DND-41 (cell line): ENCODE data around the gene C2orf80.
"Not testable (repeated sequence)": the region's sequence is repeated elsewhere in the genome, so short reads cannot be mapped to it uniquely, and the experiment has no call there.

Experiments used
- ATAC-seq: fragments of 200-7000 bp; cut with Tn5 transposase; 3 replicates; pipeline ENCODE4 v1.9.1; 2021; ENCODE audit warnings: low read depth; ENCODE audit not compliant: insufficient read depth
- DNase-seq: peaks from one replicate; pipeline ENCODE4 v3.0.0-alpha.2; 2020
- H2AFZ ChIP-seq: 2 replicates; pipeline ENCODE4 v1.6.0; 2012; ENCODE audit warnings: low read depth, low read length
- H3K27ac ChIP-seq: 2 replicates; pipeline ENCODE4 v1.5.1; 2012; ENCODE audit warnings: low read length, inconsistent platforms
- H3K27me3 ChIP-seq: fragments of 200-600 bp; sonication (generic); 2 replicates; pipeline ENCODE4 v1.6.0; 2012; ENCODE audit warnings: low read length, mild to moderate bottlenecking, inconsistent platforms; ENCODE audit not compliant: insufficient read depth, poor library complexity
- H3K36me3 ChIP-seq: 2 replicates; pipeline ENCODE4 v1.5.1; 2012; ENCODE audit warnings: low read length, inconsistent platforms; ENCODE audit not compliant: insufficient read depth
- H3K4me1 ChIP-seq: 2 replicates; pipeline ENCODE4 v1.5.1; 2012; ENCODE audit warnings: mild to moderate bottlenecking, low read length; ENCODE audit not compliant: insufficient read depth
- H3K4me2 ChIP-seq: 2 replicates; pipeline ENCODE4 v1.6.0; 2012; ENCODE audit warnings: mild to moderate bottlenecking, moderate library complexity, low read length, inconsistent platforms; ENCODE audit not compliant: insufficient read depth
- H3K4me3 ChIP-seq, 2 experiments: fragments of 200-600 bp in 1 of 2; shearing (Covaris generic) in 1 of 2; 2 replicates each; pipeline ENCODE4 v1.5.1; 2012 to 2016; ENCODE audit warnings: inconsistent platforms in 2 of 2, low read length in 2 of 2, mild to moderate bottlenecking in 2 of 2, low read depth in 1 of 2, moderate library complexity in 1 of 2
- H3K79me2 ChIP-seq: 2 replicates; pipeline ENCODE4 v1.6.0; 2012; ENCODE audit warnings: low read length, inconsistent platforms; ENCODE audit not compliant: insufficient read depth
- H3K9ac ChIP-seq: 2 replicates; pipeline ENCODE4 v1.6.0; 2012; ENCODE audit warnings: low read depth, mild to moderate bottlenecking, inconsistent platforms, low read length, moderate library complexity
- H3K9me3 ChIP-seq: 2 replicates; pipeline ENCODE4 v1.5.1; 2012; ENCODE audit warnings: low read length, moderate library complexity, mild to moderate bottlenecking, inconsistent platforms; ENCODE audit not compliant: insufficient read depth, severe bottlenecking
- H4K20me1 ChIP-seq: 2 replicates; pipeline ENCODE4 v1.6.0; 2012; ENCODE audit warnings: low read length; ENCODE audit not compliant: insufficient read depth
- EZH2 ChIP-seq: IDR thresholded peaks from 3 replicates; pipeline ENCODE4 v1.6.1; 2012; ENCODE audit warnings: borderline replicate concordance, low read depth, mild to moderate bottlenecking, moderate library complexity, low read length, inconsistent platforms; ENCODE audit not compliant: severe bottlenecking
- TF ChIP-seq, protein P1 (sequence below): IDR thresholded peaks from 2 replicates; pipeline ENCODE4 v1.5.1; 2012; ENCODE audit warnings: borderline replicate concordance, low read length, moderate library complexity, mild to moderate bottlenecking; ENCODE audit not compliant: poor library complexity, severe bottlenecking; ENCODE audit errors: extremely low read depth

Gene C2orf80

DNA sequence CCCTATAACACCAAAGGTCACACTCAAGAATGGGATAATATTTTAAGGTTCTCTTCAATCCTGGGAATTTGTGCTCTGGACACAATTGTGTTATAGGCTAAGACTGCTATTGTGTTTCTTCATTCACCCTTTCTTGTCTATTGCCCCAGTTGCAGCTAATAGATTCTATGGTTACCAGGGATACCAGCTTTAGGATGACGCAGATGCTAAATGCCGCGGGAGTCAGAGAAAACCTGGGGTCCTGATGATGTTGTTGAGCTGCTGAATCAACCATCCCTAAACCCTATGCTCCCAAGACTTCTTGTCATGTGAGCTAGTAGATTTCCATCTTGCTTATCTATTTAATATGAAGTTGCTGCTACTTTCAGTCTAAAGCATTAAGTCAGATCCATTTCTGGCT, 70.9 kb downstream of the C2orf80 start:
- Histone ChIP-seq H3K4me3 (no peak overlapping the region), H3K79me2 (no peaks in the 10 kb centered on the region), H3K27me3 (peaks cover 3% of the 10 kb centered on the region), H3K4me2 (no peak overlapping the region), H3K36me3 (no peaks in the 10 kb centered on the region), H2AFZ (no peak overlapping the region), H3K9ac (no peak overlapping the region), H3K27ac (no peak overlapping the region), H3K9me3 (no peaks in the 10 kb centered on the region), H3K4me1 (no peaks in the 10 kb centered on the region), H4K20me1 (no peaks in the 10 kb centered on the region)
- TF ChIP-seq EZH2: no peak
- TF ChIP-seq, protein P1, sequence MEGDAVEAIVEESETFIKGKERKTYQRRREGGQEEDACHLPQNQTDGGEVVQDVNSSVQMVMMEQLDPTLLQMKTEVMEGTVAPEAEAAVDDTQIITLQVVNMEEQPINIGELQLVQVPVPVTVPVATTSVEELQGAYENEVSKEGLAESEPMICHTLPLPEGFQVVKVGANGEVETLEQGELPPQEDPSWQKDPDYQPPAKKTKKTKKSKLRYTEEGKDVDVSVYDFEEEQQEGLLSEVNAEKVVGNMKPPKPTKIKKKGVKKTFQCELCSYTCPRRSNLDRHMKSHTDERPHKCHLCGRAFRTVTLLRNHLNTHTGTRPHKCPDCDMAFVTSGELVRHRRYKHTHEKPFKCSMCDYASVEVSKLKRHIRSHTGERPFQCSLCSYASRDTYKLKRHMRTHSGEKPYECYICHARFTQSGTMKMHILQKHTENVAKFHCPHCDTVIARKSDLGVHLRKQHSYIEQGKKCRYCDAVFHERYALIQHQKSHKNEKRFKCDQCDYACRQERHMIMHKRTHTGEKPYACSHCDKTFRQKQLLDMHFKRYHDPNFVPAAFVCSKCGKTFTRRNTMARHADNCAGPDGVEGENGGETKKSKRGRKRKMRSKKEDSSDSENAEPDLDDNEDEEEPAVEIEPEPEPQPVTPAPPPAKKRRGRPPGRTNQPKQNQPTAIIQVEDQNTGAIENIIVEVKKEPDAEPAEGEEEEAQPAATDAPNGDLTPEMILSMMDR: no peak
- no peak for DNase-seq
- ATAC-seq: no peak

DNA sequence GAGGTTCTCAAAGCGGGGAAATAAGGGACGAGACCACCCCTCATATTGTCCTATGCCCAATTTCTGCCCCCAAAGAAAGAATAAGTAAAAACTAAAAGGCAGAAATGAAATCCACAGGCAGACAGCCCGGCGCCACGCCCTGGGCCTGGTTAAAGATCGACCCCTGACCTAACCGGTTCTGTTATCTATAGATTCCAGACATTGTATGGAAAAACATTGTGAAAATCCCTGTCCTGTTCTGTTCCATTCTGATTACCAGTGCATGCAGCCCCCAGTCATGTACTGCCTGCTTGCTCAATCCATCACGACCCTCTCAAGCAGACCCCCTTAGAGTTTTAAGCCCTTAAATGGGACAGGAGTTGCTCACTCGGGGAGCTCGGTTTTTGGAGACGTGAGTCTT, 72.4 kb downstream of the C2orf80 start:
- H3K27me3 ChIP-seq, H3K4me2 ChIP-seq, H3K36me3 ChIP-seq, H3K9ac ChIP-seq, DNase-seq, H4K20me1 ChIP-seq, ATAC-seq, H3K4me3 ChIP-seq, H3K4me1 ChIP-seq, H3K9me3 ChIP-seq, H3K27ac ChIP-seq, H2AFZ ChIP-seq, H3K79me2 ChIP-seq: not testable (repeated sequence)
